GM18951 (cell line): ENCODE results near the gene MAIP1.

Source experiments
- POLR2A ChIP-seq: IDR thresholded peaks from 4 replicates; pipeline ENCODE4 v1.6.1; 2011; ENCODE audit warnings: mild to moderate bottlenecking; ENCODE audit not compliant: insufficient read length, insufficient read depth; ENCODE audit errors: extremely low read depth
- in situ Hi-C: fragments of 300-500 bp; cut with MboI; formaldehyde crosslinking; loops from one replicate; pipeline ENCODE4 v1.12.0; 2022; ENCODE audit warnings: low sequenced_read_pairs, mixed read lengths, inconsistent platforms; ENCODE audit not compliant: unreplicated experiment

MAIP1 gene

GRCh38 chr2:200012401-200012800 lies 57.0 kb downstream of the MAIP1 start:
- TF ChIP-seq POLR2A: no peak
- in situ Hi-C loops: no loop called here
